PC-3 (cell line): Measurements from ENCODE around the gene SDK1. TPM values are rescaled to one million over a fixed set of nuclear protein-coding genes. Genes with fewer than 3 reads are reported as not detected.

Experiments used
- ATAC-seq: fragments of 200-7000 bp; cut with Tn5 transposase; 2 replicates; pipeline ENCODE4 v1.9.1; 2020; ENCODE audit warnings: mild to moderate bottlenecking, moderate library complexity
- BruUV-seq: library from RNA; stranded (reverse); fragments of 400-500 nt; replicated peaks from 2 replicates; lab custom pipeline; 2021; lab: Mats Ljungman, UMichigan
- CTCF ChIA-PET: fragments of 300-600 bp; sonication (Branson Sonifier 250); formaldehyde crosslinking; loops from one replicate; lab custom pipeline; 2022; ENCODE audit warnings: antibody characterized with exemption; lab: Charles Lee
- POLR2A ChIA-PET: fragments of 300-600 bp; sonication (Branson Sonifier 250); formaldehyde crosslinking; loops from one replicate; lab custom pipeline; 2022; ENCODE audit warnings: antibody characterized with exemption; ENCODE audit not compliant: unreplicated experiment; lab: Charles Lee
- DNase-seq: peaks from one replicate; pipeline ENCODE4 v3.0.0-alpha.2; 2015
- H2AFZ ChIP-seq: fragments of 300-600 bp; sonication (generic); 2 replicates; pipeline ENCODE4 v1.6.0; 2016; ENCODE audit warnings: antibody characterized with exemption, low read length
- H3F3A ChIP-seq: fragments of 300-600 bp; sonication (generic); one replicate; pipeline ENCODE4 v1.6.0; 2017; ENCODE audit warnings: antibody characterized with exemption, low read length, control low read depth, mild to moderate bottlenecking; ENCODE audit not compliant: unreplicated experiment
- H3K27ac ChIP-seq: fragments of 300-600 bp; sonication (generic); 2 replicates; pipeline ENCODE4 v1.5.1; 2016; ENCODE audit warnings: mild to moderate bottlenecking, low read length
- H3K27me3 ChIP-seq: fragments of 300-600 bp; sonication (generic); 2 replicates; pipeline ENCODE4 v1.6.1; 2016; ENCODE audit warnings: low read length, mixed read lengths
- H3K36me3 ChIP-seq: fragments of 300-600 bp; sonication (generic); 2 replicates; pipeline ENCODE4 v1.6.1; 2016; ENCODE audit warnings: low read depth, mixed run types, low read length, mixed read lengths
- H3K4me1 ChIP-seq: fragments of 300-600 bp; sonication (generic); 2 replicates; pipeline ENCODE4 v1.5.1; 2016; ENCODE audit warnings: low read length; ENCODE audit not compliant: insufficient read depth
- H3K4me2 ChIP-seq: fragments of 300-600 bp; sonication (generic); 2 replicates; pipeline ENCODE4 v1.6.0; 2016; ENCODE audit warnings: low read length
- H3K4me3 ChIP-seq: fragments of 300-600 bp; sonication (generic); 2 replicates; pipeline ENCODE4 v1.5.1; 2016; ENCODE audit warnings: mild to moderate bottlenecking, low read length, mixed read lengths
- H3K79me2 ChIP-seq: fragments of 300-600 bp; sonication (generic); 2 replicates; pipeline ENCODE4 v1.6.1; 2017; ENCODE audit warnings: low read length, mixed read lengths
- H3K9ac ChIP-seq: fragments of 300-600 bp; sonication (generic); 2 replicates; pipeline ENCODE4 v1.6.0; 2016; ENCODE audit warnings: mild to moderate bottlenecking, low read length
- H3K9me2 ChIP-seq: fragments of 300-600 bp; sonication (generic); replicated peaks from 2 replicates; pipeline ENCODE4 v1.6.1; 2016; ENCODE audit warnings: mixed run types, low read length, mixed read lengths
- H3K9me3 ChIP-seq: fragments of 300-600 bp; sonication (generic); 2 replicates; pipeline ENCODE4 v1.6.1; 2016; ENCODE audit warnings: low read length, mixed read lengths
- H4K20me1 ChIP-seq: fragments of 300-600 bp; sonication (generic); 2 replicates; pipeline ENCODE4 v1.6.1; 2016; ENCODE audit warnings: low read length, mixed read lengths
- CTCF ChIP-seq: fragments of 300-600 bp; sonication (generic); conservative IDR thresholded peaks from 2 replicates; pipeline ENCODE4 v1.5.1; 2017; ENCODE audit warnings: antibody characterized with exemption, low read depth, mild to moderate bottlenecking, low read length
- EZH2 ChIP-seq: fragments of 300-600 bp; sonication (generic); IDR thresholded peaks from one replicate; pipeline ENCODE4 v1.6.1; 2017; ENCODE audit warnings: antibody characterized with exemption, mild to moderate bottlenecking, low read length; ENCODE audit not compliant: unreplicated experiment
- EZH2phosphoT487 ChIP-seq: fragments of 300-600 bp; sonication (generic); IDR thresholded peaks from 2 replicates; pipeline ENCODE4 v1.6.1; 2018; ENCODE audit warnings: mild to moderate bottlenecking, antibody characterized with exemption, low read length, borderline replicate concordance
- intact Hi-C: fragments of 100-400 bp; cut with micrococcal nuclease; formaldehyde crosslinking; loops from 2 replicates; pipeline ENCODE4 v1.9.0; 2023
- total RNA-seq: library from RNA; depleted of rRNA; stranded (reverse); fragments of >200 nt; gene quantifications from 2 replicates; pipeline ENCODE4 v1.2.3, GENCODE V29; 2014

The SDK1 gene
- total RNA-seq, 1 experiment from 2014 or later: 2.8 TPM

- ATAC-seq: no peak
- TF ChIP-seq EZH2 (no peak), EZH2phosphoT487 (no peak), CTCF (no peak)
- BruUV-seq: no TSS peak
Observed at GRCh38 chr7:3585826-3586225, 284.8 kb downstream of the SDK1 start.

DNA sequence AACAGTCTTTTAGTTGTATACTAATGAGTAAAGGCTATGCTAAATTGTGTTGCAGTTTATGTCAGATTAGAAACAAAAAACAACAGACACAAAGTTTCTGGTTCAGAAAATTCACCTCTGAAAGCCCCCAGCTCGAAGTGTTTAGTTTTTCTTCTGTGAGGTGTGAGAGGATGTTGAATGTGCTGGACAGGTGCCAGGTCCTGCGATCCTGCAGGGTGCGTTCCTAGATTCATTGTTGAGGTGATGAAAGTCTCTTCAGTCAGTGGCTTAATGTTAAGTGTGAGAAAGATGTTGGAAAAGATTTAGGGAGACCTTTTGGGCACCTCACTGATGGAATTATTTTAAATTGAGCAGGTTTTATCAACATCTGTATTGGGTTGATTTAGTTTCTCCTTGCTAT is 287.3 kb downstream of the SDK1 start:
- Histone ChIP-seq H3K9me3 (no peaks in the 10 kb centered on the region), H3K9me2 (no peaks in the 10 kb centered on the region), H3K9ac (no peak overlapping the region), H3K79me2 (no peaks in the 10 kb centered on the region), H3K27ac (no peak overlapping the region), H3K27me3 (no peaks in the 10 kb centered on the region), H3K4me3 (no peak overlapping the region), H3F3A (no peaks in the 10 kb centered on the region), H4K20me1 (no peaks in the 10 kb centered on the region), H3K36me3 (no peaks in the 10 kb centered on the region), H3K4me2 (no peak overlapping the region), H3K4me1 (no peaks in the 10 kb centered on the region), H2AFZ (no peak overlapping the region)
- intact Hi-C loops: no loop called here
- no peak for TF ChIP-seq EZH2phosphoT487
- no peak for TF ChIP-seq EZH2
- TF ChIP-seq CTCF: no peak
- no TSS peak for BruUV-seq
- DNase-seq (no peak), ATAC-seq (no peak)
- CTCF ChIA-PET: interaction anchor here (0.7 kb wide), 1 partner anchor 17 kb away, joined by 4 read pairs; no protein-coding TSS in a partner anchor
- POLR2A ChIA-PET: no interaction called here

More at GRCh38 chr7:3585826-3586225, 284.8 kb downstream of the SDK1 start:
- no peaks in the 10 kb centered on the region for H3F3A ChIP-seq
- H3K9ac ChIP-seq: no peak overlapping the region
- no peak overlapping the region for H3K4me3 ChIP-seq
- DNase-seq: no peak
- no peak overlapping the region for H3K4me2 ChIP-seq
- H4K20me1 ChIP-seq: no peaks in the 10 kb centered on the region
- POLR2A ChIA-PET: no interaction called here
- no peaks in the 10 kb centered on the region for H3K27me3 ChIP-seq
- intact Hi-C loops: no loop called here
- H3K9me3 ChIP-seq: no peaks in the 10 kb centered on the region
- H2AFZ ChIP-seq: no peak overlapping the region
- H3K9me2 ChIP-seq: no peaks in the 10 kb centered on the region
- H3K4me1 ChIP-seq: no peaks in the 10 kb centered on the region
- CTCF ChIA-PET: no interaction called here
- H3K36me3 ChIP-seq: no peaks in the 10 kb centered on the region
- no peaks in the 10 kb centered on the region for H3K79me2 ChIP-seq
- H3K27ac ChIP-seq: no peak overlapping the region

DNA sequence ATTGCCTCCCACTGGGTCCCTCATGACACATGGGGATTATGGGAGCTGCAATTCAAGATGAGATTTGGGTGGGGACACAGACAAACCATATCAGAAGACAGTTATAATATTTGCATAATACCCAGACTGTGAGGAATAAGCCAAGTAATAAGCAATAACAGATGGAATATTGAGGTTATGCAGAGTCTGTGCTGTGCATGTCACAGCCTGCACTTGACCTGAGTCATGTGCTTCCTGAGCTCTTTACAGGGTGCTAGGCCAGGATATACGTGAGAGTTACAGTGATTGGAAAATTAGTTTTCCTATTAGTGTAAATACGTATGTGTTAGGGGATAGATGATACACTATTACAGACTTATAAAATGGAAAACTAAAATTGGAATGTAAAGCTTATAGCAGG is 288.7 kb downstream of the SDK1 start:
- H3F3A ChIP-seq: no peaks in the 10 kb centered on the region
- H3K4me3 ChIP-seq: no peak overlapping the region
- no peaks in the 10 kb centered on the region for H3K9me3 ChIP-seq
- no peak overlapping the region for H3K4me2 ChIP-seq
- intact Hi-C loops: no loop called here
- ATAC-seq (no peak), DNase-seq (no peak)
- CTCF ChIA-PET: no interaction called here
- no peaks in the 10 kb centered on the region for H3K36me3 ChIP-seq
- no peaks in the 10 kb centered on the region for H3K79me2 ChIP-seq
- no peaks in the 10 kb centered on the region for H4K20me1 ChIP-seq
- no peaks in the 10 kb centered on the region for H3K27me3 ChIP-seq
- no peak overlapping the region for H3K27ac ChIP-seq
- BruUV-seq: no TSS peak
- H3K9ac ChIP-seq: no peak overlapping the region
- no peaks in the 10 kb centered on the region for H3K9me2 ChIP-seq
- POLR2A ChIA-PET: no interaction called here
- TF ChIP-seq CTCF (no peak), EZH2phosphoT487 (no peak), EZH2 (no peak)
- no peak overlapping the region for H2AFZ ChIP-seq
- H3K4me1 ChIP-seq: no peaks in the 10 kb centered on the region
